ENCODE results near the gene LZTR1.

The LZTR1 gene

GRCh38 chr22:21041937-21042336, 59.8 kb downstream of the LZTR1 start:
- TF ChIP-seq CTCF (IDR thresholded peaks at IDR 0.05) = no peak

GRCh38 chr22:21042978-21043859, 61.1 kb downstream of the LZTR1 start:
- no peak for TF ChIP-seq CTCF (IDR thresholded peaks at IDR 0.05)

- TF ChIP-seq CTCF (IDR thresholded peaks at IDR 0.05) = no peak
Measured at GRCh38 chr22:21043860-21044535, 61.9 kb downstream of the LZTR1 start.

- no peak for TF ChIP-seq CTCF (IDR thresholded peaks at IDR 0.05)
Measured at GRCh38 chr22:21044931-21045584, 63.0 kb downstream of the LZTR1 start.

- no peak for TF ChIP-seq CTCF (IDR thresholded peaks at IDR 0.05)
Measured at GRCh38 chr22:21045585-21046294, 63.6 kb downstream of the LZTR1 start, which contains the start of gene LRRC74B. LRRC74B (plus strand) TSS chr22:21045946; CDS start chr22:21045987, 41 bp downstream.

GRCh38 chr22:21047035-21047661, 65.1 kb downstream of the LZTR1 start:
- no peak for TF ChIP-seq CTCF (IDR thresholded peaks at IDR 0.05)

GRCh38 chr22:21047730-21048129, 65.6 kb downstream of the LZTR1 start:
- TF ChIP-seq CTCF (IDR thresholded peaks at IDR 0.05) = no peak
